Measurements from ENCODE around the gene GSDMA. TPM values are rescaled to one million over a fixed set of nuclear protein-coding genes. Genes with fewer than 3 reads are reported as not detected.

The GSDMA gene
- total RNA-seq, 1 donor from 2014 or later, result not detected

DNA sequence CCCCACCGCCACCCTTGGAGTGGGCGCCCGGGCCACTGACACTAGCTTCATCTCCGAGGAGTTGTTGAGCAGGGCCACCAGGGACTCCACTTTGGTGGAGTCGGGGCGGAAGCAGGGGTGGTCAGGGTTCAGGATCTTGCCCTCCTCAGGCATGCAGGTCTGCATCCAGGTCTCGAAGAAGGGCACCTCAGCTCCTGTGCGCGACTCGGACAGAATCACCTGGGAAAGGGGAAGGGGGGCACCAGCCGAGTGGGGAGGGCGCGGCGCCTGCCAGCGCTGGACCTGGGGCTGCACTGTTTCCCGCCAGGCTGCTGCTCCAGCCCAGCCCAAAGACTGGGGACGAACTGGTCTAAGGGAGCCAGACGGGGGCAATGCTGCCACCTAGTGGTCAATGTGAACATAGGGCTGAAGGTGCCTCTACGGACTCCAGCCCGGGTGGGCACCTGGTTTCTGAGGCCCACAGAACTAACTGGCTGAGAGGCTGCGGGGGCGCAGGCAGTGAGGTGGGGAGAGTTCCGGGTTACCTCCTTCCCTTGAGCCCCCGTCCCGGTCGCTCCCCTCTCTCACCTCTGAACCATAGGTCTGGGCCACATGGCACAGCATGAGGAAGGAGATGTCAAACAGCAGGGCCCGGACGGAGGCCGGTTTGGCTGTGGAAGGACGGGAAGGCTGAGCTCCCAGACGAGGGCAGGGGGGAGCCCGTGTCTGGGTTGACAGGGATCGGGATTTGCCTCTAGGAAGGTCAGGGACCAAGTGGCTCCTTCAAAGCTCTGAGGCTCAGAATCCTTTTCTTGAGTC is 64.2 kb downstream of the GSDMA start:
- Mint-ChIP-seq H3K4me3 (ENCODE audit: low read depth) (no peak overlapping the region), H3K27ac (no peak overlapping the region), H3K36me3 (ENCODE audit: insufficient read depth) (peaks cover 12% of the 10 kb centered on the region), H3K9me3 (ENCODE audit: low read depth) (no peaks in the 10 kb centered on the region), H3K4me1 (ENCODE audit: low read depth) (no peaks in the 10 kb centered on the region), H3K27me3 (no peaks in the 10 kb centered on the region)
- DNase-seq (ENCODE audit: low spot score, unreplicated experiment), result peak; percentile 72
- TF ChIP-seq, protein P1, sequence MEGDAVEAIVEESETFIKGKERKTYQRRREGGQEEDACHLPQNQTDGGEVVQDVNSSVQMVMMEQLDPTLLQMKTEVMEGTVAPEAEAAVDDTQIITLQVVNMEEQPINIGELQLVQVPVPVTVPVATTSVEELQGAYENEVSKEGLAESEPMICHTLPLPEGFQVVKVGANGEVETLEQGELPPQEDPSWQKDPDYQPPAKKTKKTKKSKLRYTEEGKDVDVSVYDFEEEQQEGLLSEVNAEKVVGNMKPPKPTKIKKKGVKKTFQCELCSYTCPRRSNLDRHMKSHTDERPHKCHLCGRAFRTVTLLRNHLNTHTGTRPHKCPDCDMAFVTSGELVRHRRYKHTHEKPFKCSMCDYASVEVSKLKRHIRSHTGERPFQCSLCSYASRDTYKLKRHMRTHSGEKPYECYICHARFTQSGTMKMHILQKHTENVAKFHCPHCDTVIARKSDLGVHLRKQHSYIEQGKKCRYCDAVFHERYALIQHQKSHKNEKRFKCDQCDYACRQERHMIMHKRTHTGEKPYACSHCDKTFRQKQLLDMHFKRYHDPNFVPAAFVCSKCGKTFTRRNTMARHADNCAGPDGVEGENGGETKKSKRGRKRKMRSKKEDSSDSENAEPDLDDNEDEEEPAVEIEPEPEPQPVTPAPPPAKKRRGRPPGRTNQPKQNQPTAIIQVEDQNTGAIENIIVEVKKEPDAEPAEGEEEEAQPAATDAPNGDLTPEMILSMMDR (IDR thresholded peaks at IDR 0.05; ENCODE audit: unreplicated experiment), result peak; percentile 92

Small RNAs within 50 kb of the gene (microRNA-seq; reads per million reads assigned to microRNA genes)
- not detected for gene MIR6884 (ENCODE audit: borderline number of aligned reads, unreplicated experiment)

Other genes with a start within 250 kb of the GSDMA start
- gene MIEN1, start 232.5 kb upstream of the GSDMA start, total RNA-seq, result 43.4 and 48.0 TPM in 2 replicates
- gene GRB7, start 225.1 kb upstream of the GSDMA start, total RNA-seq, result 28.8 and 29.9 TPM in 2 replicates
- gene IKZF3, start 98.7 kb upstream of the GSDMA start, total RNA-seq, result not detected in 2 replicates
- not detected in 2 replicates for gene ZPBP2, start 94.8 kb upstream of the GSDMA start, total RNA-seq
- 25.7 and 25.9 TPM in 2 replicates for gene GSDMB, start 44.4 kb upstream of the GSDMA start, total RNA-seq
- 80.4 and 87.6 TPM in 2 replicates for gene ORMDL3, start 35.4 kb upstream of the GSDMA start, total RNA-seq
- gene LRRC3C, start 35.3 kb upstream of the GSDMA start, total RNA-seq, result not detected in 2 replicates
- gene PSMD3, start 17.8 kb downstream of the GSDMA start, total RNA-seq, result 117 and 119 TPM in 2 replicates
- gene CSF3, start 52.4 kb downstream of the GSDMA start, total RNA-seq, result not detected in 2 replicates
- 143 and 161 TPM in 2 replicates for gene MED24, start 91.4 kb downstream of the GSDMA start, total RNA-seq
- gene THRA, start 100.0 kb downstream of the GSDMA start, total RNA-seq, result 21.3 and 25.0 TPM in 2 replicates
- gene NR1D1, start 137.6 kb downstream of the GSDMA start, total RNA-seq, result 2.4 and 2.6 TPM in 2 replicates
- 137 and 143 TPM in 2 replicates for gene MSL1, start 159.0 kb downstream of the GSDMA start, total RNA-seq
- gene CASC3, start 177.5 kb downstream of the GSDMA start, total RNA-seq, result 121 and 122 TPM in 2 replicates
- 17.0 and 18.3 TPM in 2 replicates for gene RAPGEFL1, start 214.5 kb downstream of the GSDMA start, total RNA-seq